Natural killer cell (primary cell): ENCODE data around the gene PSMG1. TPM values are rescaled to one million over a fixed set of nuclear protein-coding genes. Genes with fewer than 3 reads are reported as not detected.

ENCODE experiments used
- ATAC-seq, 3 donors: fragments of 150-1000 bp in 2 of 3; fragments of 200-7000 bp in 1 of 3; cut with Tn5 transposase; 1 replicate in 1 of 3; 2 replicates in 2 of 3; pipeline ENCODE4 v1.10.0; 2021; ENCODE audit warnings: mild to moderate bottlenecking in 2 of 3, moderate library complexity in 2 of 3
- DNase-seq, 2 donors: peaks; one replicate each; pipeline versions ENCODE4 v3.0.0 to v3.0.0-alpha.2; 2013 to 2021; ENCODE audit warnings: mixed read lengths in 1 of 2
- H3K27ac ChIP-seq: one replicate; pipeline ENCODE4 v1.5.1; 2013; ENCODE audit warnings: mild to moderate bottlenecking, low read length
- H3K27me3 ChIP-seq: one replicate; pipeline ENCODE4 v1.6.1; 2013; ENCODE audit warnings: low read length; ENCODE audit not compliant: control insufficient read depth, insufficient read depth
- H3K36me3 ChIP-seq: one replicate; pipeline ENCODE4 v1.6.1; 2013; ENCODE audit warnings: low read length; ENCODE audit not compliant: control insufficient read depth, insufficient read depth
- H3K4me1 ChIP-seq: one replicate; pipeline ENCODE4 v1.6.1; 2013; ENCODE audit warnings: low read length; ENCODE audit not compliant: control insufficient read depth, insufficient read depth
- H3K4me3 ChIP-seq: one replicate; pipeline ENCODE4 v1.5.1; 2013; ENCODE audit warnings: low read length
- H3K9me3 ChIP-seq: one replicate; pipeline ENCODE4 v1.6.1; 2013; ENCODE audit warnings: low read length; ENCODE audit not compliant: control insufficient read depth, insufficient read depth
- H3K27ac Mint-ChIP-seq, 2 donors: one replicate each; pipeline ENCODE4 v1.8.0; 2022; ENCODE audit warnings: mild to moderate bottlenecking in 2 of 2, mixed read lengths in 2 of 2, moderate library complexity in 1 of 2
- H3K27me3 Mint-ChIP-seq, 2 donors: one replicate each; pipeline ENCODE4 v1.8.0; 2022; ENCODE audit warnings: low read depth in 2 of 2, mixed read lengths in 2 of 2
- H3K36me3 Mint-ChIP-seq: one replicate; pipeline ENCODE4 v1.8.0; 2022; ENCODE audit warnings: mixed read lengths
- H3K4me1 Mint-ChIP-seq, 2 donors: one replicate each; pipeline ENCODE4 v1.8.0; 2022; ENCODE audit warnings: mixed read lengths in 2 of 2
- H3K4me3 Mint-ChIP-seq: one replicate; pipeline ENCODE4 v1.8.0; 2022; ENCODE audit warnings: mild to moderate bottlenecking, moderate library complexity, mixed read lengths
- H3K9me3 Mint-ChIP-seq, 2 donors: one replicate each; pipeline ENCODE4 v1.8.0; 2022; ENCODE audit warnings: mixed read lengths in 2 of 2
- WGBS: methylation state at CpG from one replicate; pipeline ENCODE4 v1.1.7; 2013; ENCODE audit warnings: missing lambda C conversion rate; ENCODE audit not compliant: insufficient coverage; 5-methylcytosine and 5-hydroxymethylcytosine counted together
- intact Hi-C: fragments of 100-400 bp; cut with micrococcal nuclease; formaldehyde crosslinking; loops from one replicate; pipeline ENCODE4 v1.14.2; 2022
- total RNA-seq, 4 donors: library from RNA; stranded (reverse); fragments of 120-200 nt in 1 of 4; gene quantifications; one replicate each; pipeline versions ENCODE4 v1.2.3 to v1.2.4, GENCODE V29; 2013 to 2022
- TF ChIP-seq, protein P1 (sequence below): fragments of 200-600 bp; IDR thresholded peaks from one replicate; pipeline ENCODE4 v1.8.0; 2022; ENCODE audit warnings: antibody characterized with exemption

Gene PSMG1
- total RNA-seq, 3 donors from 2014 or later (not counting 1 experiment from before 2014, with no cell fraction given) = 11.3 to 12.1 (median 12.0) TPM

DNA sequence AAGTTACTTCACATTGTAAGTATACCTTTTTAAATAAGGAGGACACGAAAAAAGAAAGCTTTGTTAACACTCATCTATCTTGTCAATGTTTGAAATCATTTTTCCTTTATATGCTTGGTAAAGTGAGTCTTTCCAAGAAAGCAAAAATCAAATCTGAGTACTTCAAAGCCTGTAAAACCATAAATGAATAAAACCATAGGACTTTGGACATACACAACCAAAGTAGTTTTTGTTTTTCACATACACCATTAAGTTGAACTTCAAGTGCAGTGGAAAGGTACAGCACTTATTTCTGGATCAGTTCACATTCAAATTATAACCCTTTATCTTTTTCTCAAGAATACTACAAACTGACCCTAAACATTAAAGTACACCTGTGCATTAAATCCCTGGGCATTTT lies 10.1 kb upstream of the PSMG1 start:
- intact Hi-C loops = no loop called here
- TF ChIP-seq, protein P1, sequence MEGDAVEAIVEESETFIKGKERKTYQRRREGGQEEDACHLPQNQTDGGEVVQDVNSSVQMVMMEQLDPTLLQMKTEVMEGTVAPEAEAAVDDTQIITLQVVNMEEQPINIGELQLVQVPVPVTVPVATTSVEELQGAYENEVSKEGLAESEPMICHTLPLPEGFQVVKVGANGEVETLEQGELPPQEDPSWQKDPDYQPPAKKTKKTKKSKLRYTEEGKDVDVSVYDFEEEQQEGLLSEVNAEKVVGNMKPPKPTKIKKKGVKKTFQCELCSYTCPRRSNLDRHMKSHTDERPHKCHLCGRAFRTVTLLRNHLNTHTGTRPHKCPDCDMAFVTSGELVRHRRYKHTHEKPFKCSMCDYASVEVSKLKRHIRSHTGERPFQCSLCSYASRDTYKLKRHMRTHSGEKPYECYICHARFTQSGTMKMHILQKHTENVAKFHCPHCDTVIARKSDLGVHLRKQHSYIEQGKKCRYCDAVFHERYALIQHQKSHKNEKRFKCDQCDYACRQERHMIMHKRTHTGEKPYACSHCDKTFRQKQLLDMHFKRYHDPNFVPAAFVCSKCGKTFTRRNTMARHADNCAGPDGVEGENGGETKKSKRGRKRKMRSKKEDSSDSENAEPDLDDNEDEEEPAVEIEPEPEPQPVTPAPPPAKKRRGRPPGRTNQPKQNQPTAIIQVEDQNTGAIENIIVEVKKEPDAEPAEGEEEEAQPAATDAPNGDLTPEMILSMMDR = no peak
- no peaks in the 10 kb centered on the region for H3K4me1 ChIP-seq
- ATAC-seq = no peak
- no peak overlapping the region for H3K4me3 ChIP-seq
- peaks cover 15% of the 10 kb centered on the region for H3K36me3 Mint-ChIP-seq
- DNase-seq = no peak
- no peak overlapping the region for H3K27ac Mint-ChIP-seq
- H3K27ac ChIP-seq = no peak overlapping the region
- peaks cover 32% of the 10 kb centered on the region for H3K36me3 ChIP-seq
- peaks cover 23 to 27% of the 10 kb centered on the region in 2 donors for H3K4me1 Mint-ChIP-seq
- WGBS = no CpG with 5 or more reads among the region's 1 CpG
- H3K4me3 Mint-ChIP-seq = no peak overlapping the region
- H3K9me3 Mint-ChIP-seq = no peaks in the 10 kb centered on the region
- no peaks in the 10 kb centered on the region for H3K27me3 Mint-ChIP-seq
- no peaks in the 10 kb centered on the region for H3K9me3 ChIP-seq
- H3K27me3 ChIP-seq = no peaks in the 10 kb centered on the region

DNA sequence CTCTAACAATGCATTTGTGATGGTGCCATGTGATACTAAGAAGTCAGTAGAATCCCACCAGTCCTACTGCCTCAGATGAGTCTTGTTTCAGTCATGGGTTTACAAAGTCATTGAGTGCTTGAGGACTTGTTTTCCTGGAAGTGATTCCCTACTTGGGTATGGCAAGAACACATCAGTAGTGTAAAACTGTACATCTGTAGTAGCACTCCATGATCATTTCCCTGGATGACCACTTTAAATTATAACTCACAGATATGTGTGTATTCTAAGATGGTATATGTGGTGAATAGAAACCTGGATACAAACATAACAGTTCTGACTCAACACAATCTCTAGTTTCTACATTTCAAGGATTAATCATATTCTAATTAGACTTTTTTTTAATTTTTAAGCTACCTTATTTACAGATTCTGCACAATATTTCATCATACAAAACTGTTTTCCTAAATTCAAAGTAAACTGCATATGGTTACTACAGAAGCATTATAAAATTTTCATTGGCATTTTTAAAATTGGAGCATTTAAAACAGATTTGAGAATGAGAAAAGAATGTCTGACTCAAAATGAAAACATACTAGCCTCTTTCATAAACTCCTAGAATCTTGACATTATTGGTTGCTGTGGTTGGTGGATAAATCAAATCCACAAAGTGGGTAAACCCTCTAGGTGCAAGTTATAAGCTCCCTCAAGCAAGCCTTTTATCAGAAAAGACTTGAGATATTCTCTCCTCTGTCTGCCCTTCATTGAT lies 6.8 kb upstream of the PSMG1 start:
- no peaks in the 10 kb centered on the region for H3K9me3 ChIP-seq
- no peak overlapping the region for H3K27ac ChIP-seq
- H3K4me3 ChIP-seq = no peak overlapping the region
- H3K4me1 ChIP-seq = no peaks in the 10 kb centered on the region
- Mint-ChIP-seq H3K36me3 (peaks cover 2% of the 10 kb centered on the region), H3K4me3 (no peak overlapping the region), H3K27ac (no peak overlapping the region), H3K27me3 (no peaks in the 10 kb centered on the region), H3K4me1 (peaks cover 5 to 11% of the 10 kb centered on the region in 2 donors), H3K9me3 (no peaks in the 10 kb centered on the region)
- ATAC-seq (no peak), DNase-seq (no peak)
- H3K36me3 ChIP-seq = peaks cover 13% of the 10 kb centered on the region
- no peaks in the 10 kb centered on the region for H3K27me3 ChIP-seq
- intact Hi-C loops = no loop called here
- TF ChIP-seq, protein P1 = no peak

DNA sequence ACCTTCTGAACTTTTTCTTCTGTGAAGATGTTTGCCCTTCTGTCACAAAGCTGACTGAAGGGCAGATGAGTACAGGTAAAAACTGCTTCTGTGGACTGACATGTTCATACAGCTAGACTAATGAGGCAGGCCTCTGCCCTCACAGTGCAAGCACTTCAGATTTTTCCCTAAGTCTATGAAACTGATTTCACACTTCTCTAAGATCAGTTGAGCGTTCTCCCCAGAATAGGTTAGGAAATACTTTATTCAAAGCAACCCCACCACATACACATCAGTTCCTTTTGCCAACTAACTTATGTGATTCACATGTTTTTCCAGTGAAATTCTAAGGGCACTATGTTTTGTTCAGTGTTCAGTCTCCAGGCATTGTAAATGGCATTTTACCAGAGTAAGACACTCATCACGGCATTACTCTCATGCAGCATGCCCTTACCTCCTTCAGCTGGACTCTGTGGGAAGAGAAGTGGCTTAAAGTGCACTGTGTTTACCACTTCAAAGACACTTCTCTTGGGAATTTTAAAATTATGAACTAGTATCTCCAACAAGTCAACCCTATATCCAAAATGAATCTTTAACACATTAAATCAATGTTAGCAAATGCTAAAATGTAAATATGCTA lies 5.4 kb upstream of the PSMG1 start:
- DNase-seq = no peak
- Histone ChIP-seq H3K4me1 (no peaks in the 10 kb centered on the region), H3K4me3 (no peak overlapping the region), H3K36me3 (peaks cover 5% of the 10 kb centered on the region), H3K27me3 (no peaks in the 10 kb centered on the region), H3K27ac (no peak overlapping the region), H3K9me3 (no peaks in the 10 kb centered on the region)
- ATAC-seq = no peak
- Mint-ChIP-seq H3K27me3 (no peaks in the 10 kb centered on the region), H3K9me3 (no peaks in the 10 kb centered on the region), H3K36me3 (no peaks in the 10 kb centered on the region), H3K4me1 (peaks cover 12 to 23% of the 10 kb centered on the region in 2 donors), H3K27ac (peak overlapping the region in 1 of 2 donors; percentile 20), H3K4me3 (no peak overlapping the region)
- TF ChIP-seq, protein P1 = no peak
- intact Hi-C loops = no loop called here
- 95% methylated on average over 2 of the region's 2 CpGs for WGBS
